ENCODE results near the gene TUBA4A. TPM values are rescaled to one million over a fixed set of nuclear protein-coding genes. Genes with fewer than 3 reads are reported as not detected.
A peak's percentile ranks its signal among the peaks of the same experiment; 100 is the strongest.

The TUBA4A gene
- total and polyA plus RNA-seq, 9 of the 15 experiments (the other 6 are each of a cell fraction or from before 2014, with no cell fraction given): 25.1 to 174 (median 42.4) TPM

DNA sequence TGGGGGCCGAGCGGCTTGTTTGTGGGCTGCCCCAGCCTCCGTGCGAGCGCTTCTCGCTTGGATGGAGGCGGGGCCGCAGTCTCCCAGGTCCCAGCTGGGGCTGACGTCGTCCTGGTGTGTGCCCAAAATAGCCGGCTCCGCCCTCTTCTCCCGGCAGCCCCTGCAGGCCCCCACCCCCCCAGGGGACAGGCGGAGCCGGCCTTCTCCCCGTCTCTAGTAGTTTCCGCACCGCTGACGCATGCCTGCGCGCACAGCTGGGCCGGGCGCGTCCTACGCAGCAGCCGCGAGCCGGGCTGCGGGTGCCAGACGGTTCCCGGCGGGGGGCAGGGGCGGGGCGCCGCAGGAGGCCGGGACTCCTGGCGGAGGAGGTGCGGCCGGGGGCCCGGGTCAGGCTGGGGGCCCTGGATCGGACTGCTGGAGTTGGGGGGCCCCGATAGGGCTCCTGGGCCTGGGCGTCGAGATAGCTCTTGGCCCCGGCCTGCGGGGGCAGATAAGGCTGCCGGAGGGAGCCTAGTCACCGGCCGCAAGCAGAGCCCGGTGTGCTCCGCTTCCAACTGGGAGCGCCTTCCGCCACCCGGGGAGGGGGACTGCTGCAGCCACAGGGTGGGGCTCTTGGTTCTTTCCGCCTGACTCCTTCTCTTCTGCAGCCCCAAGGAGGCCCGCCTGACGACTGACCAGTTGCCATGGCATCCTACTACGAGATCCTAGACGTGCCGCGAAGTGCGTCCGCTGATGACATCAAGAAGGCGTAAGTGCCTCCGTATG is 25.6 kb upstream of the TUBA4A start, which contains the start of gene DNAJB2 (continued):
- TF ChIP-seq ZNF583 (CRISPR knock-in tag; IDR thresholded peaks at IDR 0.05) (peak; percentile 87), RAD51 (IDR thresholded peaks at IDR 0.05; ENCODE audit: borderline replicate concordance, low read depth) (no peak), DMBX1 (CRISPR knock-in tag; IDR thresholded peaks at IDR 0.05; ENCODE audit: borderline replicate concordance) (peak; percentile 96), ZBTB7A (IDR thresholded peaks at IDR 0.05; ENCODE audit: borderline replicate concordance, control insufficient read depth, low read depth, low read length) (peak; percentile 98; the same call in 1 of the 2 replicates), HDAC3 (IDR thresholded peaks at IDR 0.05; ENCODE audit: borderline replicate concordance, partially characterized antibody) (peak; percentile 93), LEF1 (IDR thresholded peaks at IDR 0.05) (peak; percentile 90), ZNF444 (CRISPR knock-in tag; IDR thresholded peaks at IDR 0.05) (0 out of 2 replicates have a peak, but pooled peaks have one; percentile 54), MYNN (IDR thresholded peaks at IDR 0.05) (peak; percentile 70), MYNN (CRISPR knock-in tag; IDR thresholded peaks at IDR 0.05) (no peak), MEIS2 (IDR thresholded peaks at IDR 0.05; ENCODE audit: partially characterized antibody) (peak; percentile 91), NEUROD1 (IDR thresholded peaks at IDR 0.05; ENCODE audit: borderline replicate concordance, low read depth, low read length, partially characterized antibody) (peak; percentile 79), ETV5 (CRISPR knock-in tag; IDR thresholded peaks at IDR 0.05; ENCODE audit: low read depth) (peak; percentile 81), RB1 (IDR thresholded peaks at IDR 0.05; ENCODE audit: low read depth) (peak; percentile 71; the same call in 1 of the 2 replicates), CREB1 (IDR thresholded peaks at IDR 0.05) (peak; percentile 96), CREB1 (CRISPR knock-in tag; IDR thresholded peaks at IDR 0.05) (peak; percentile 91), RUNX1 (IDR thresholded peaks at IDR 0.05; ENCODE audit: low read depth) (0 out of 2 replicates have a peak, but pooled peaks have one; percentile 65), ZFX (CRISPR knock-in tag; IDR thresholded peaks at IDR 0.05) (no peak; the same call in 1 of the 2 replicates), MXI1 (IDR thresholded peaks at IDR 0.05; ENCODE audit: low read depth, low read length) (peak; percentile 86; the same call in 1 of the 2 replicates), ZBTB17 (CRISPR knock-in tag; IDR thresholded peaks at IDR 0.05) (peak; percentile 70; the same call in 1 of the 2 replicates), STAG1 (CRISPR knock-in tag; IDR thresholded peaks at IDR 0.05; ENCODE audit: borderline replicate concordance) (no peak), ZNF644 (tag; IDR thresholded peaks at IDR 0.05; ENCODE audit: low read depth) (peak; percentile 94), ARNT (IDR thresholded peaks at IDR 0.05) (no peak), HMGN3 (IDR thresholded peaks at IDR 0.05; ENCODE audit: borderline replicate concordance, extremely low read depth, insufficient read length, low read depth, low read length) (peak; percentile 100), GATAD2A (IDR thresholded peaks at IDR 0.05) (0 out of 2 replicates have a peak, but pooled peaks have one; percentile 43), TBL1XR1 (IDR thresholded peaks at IDR 0.05; ENCODE audit: low read length in 2 of 2) (peak in 1 of 2 experiments; percentile 94; a peak in 3 of 4 replicates), CBX3 (IDR thresholded peaks at IDR 0.05; ENCODE audit: borderline replicate concordance in 1 of 2, low read length in 2 of 2) (peak in 1 of 2 experiments; percentile 39; a peak in 1 of 3 replicates), ARID1B (IDR thresholded peaks at IDR 0.05) (peak; percentile 99), ZNF24 (IDR thresholded peaks at IDR 0.05) (peak; percentile 12; the same call in 1 of the 2 replicates), NCOA2 (IDR thresholded peaks at IDR 0.05; ENCODE audit: partially characterized antibody in 2 of 2) (peak in 1 of 2 experiments; percentile 75), TOE1 (IDR thresholded peaks at IDR 0.05; ENCODE audit: borderline replicate concordance) (peak; percentile 14; the same call in 1 of the 2 replicates), TOE1 (CRISPR knock-in tag; IDR thresholded peaks at IDR 0.05; ENCODE audit: borderline replicate concordance, low read depth) (no peak)
- TF ChIP-seq, protein P1, sequence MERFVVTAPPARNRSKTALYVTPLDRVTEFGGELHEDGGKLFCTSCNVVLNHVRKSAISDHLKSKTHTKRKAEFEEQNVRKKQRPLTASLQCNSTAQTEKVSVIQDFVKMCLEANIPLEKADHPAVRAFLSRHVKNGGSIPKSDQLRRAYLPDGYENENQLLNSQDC (CRISPR knock-in tag; IDR thresholded peaks at IDR 0.05): no peak
